ENCODE results near the gene CIAO3.

DNA sequence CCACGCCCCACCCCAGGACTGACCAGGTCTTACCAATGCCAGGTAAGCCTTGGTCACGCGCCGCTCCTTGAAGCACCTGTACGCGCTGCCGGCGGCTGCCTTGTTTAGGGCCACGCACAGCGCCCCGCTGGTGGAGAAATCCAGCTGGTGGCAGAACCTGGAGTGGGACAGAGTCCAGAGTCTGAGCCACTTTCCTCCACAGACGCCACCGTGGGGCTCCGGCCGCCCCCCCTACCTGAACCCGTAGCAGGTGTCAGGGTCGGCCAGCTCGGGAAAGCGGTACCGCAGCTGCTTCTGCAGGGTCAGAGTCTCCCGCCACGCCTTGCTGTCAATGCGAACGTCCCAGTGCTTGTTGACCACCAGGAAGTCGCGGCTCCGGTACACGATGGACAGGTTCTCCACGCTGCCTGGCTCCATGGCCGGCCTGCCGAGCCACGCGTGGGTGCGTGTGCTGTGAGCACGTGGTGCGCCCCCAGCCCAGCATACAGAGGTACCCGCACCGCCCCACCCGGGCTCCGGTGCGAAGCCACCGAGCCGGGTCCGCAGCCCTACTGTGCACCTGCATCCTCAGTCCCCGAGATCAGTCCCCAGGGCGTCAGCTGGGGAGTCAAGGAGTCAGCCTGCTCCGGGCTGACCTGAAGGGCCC is 46.6 kb upstream of the CIAO3 start:
- TF ChIP-seq TAF1 (IDR thresholded peaks at IDR 0.05; ENCODE audit: borderline replicate concordance, low read depth, low read length) (no peak), POLR2A (IDR thresholded peaks at IDR 0.05; ENCODE audit: low read depth, low read length) (no peak), POLR2AphosphoS5 (IDR thresholded peaks at IDR 0.05; ENCODE audit: low read depth, low read length) (no peak)
